ENCODE measurements around the gene ARMS2. TPM values are rescaled to one million over a fixed set of nuclear protein-coding genes. Genes with fewer than 3 reads are reported as not detected.

ARMS2 gene, protein sequence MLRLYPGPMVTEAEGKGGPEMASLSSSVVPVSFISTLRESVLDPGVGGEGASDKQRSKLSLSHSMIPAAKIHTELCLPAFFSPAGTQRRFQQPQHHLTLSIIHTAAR
- not detected for total RNA-seq

DNA sequence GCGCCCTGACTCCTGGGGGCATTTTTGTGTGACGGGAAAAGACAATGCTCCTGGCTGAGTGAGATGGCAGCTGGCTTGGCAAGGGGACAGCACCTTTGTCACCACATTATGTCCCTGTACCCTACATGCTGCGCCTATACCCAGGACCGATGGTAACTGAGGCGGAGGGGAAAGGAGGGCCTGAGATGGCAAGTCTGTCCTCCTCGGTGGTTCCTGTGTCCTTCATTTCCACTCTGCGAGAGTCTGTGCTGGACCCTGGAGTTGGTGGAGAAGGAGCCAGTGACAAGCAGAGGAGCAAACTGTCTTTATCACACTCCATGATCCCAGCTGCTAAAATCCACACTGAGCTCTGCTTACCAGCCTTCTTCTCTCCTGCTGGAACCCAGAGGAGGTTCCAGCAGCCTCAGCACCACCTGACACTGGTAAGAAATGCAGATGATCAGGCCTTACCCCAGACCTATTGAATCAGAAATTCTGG, at the start of gene ARMS2:
Gene ARMS2 (plus strand): TSS at position 51 of the 478 bp plus-strand sequence. CDS start 75 bp downstream, at position 126.
- no peak for DNase-seq
- Mint-ChIP-seq H3K9me3 (no peaks in the 10 kb centered on the region), H3K4me1 (ENCODE audit: low read depth) (peaks cover 1% of the 10 kb centered on the region), H3K36me3 (ENCODE audit: insufficient read depth) (no peaks in the 10 kb centered on the region), H3K4me3 (no peak within 1 kb of the TSS), H3K27me3 (ENCODE audit: low read depth) (peaks cover 33% of the 10 kb centered on the region)
- no peak for ATAC-seq

DNA sequence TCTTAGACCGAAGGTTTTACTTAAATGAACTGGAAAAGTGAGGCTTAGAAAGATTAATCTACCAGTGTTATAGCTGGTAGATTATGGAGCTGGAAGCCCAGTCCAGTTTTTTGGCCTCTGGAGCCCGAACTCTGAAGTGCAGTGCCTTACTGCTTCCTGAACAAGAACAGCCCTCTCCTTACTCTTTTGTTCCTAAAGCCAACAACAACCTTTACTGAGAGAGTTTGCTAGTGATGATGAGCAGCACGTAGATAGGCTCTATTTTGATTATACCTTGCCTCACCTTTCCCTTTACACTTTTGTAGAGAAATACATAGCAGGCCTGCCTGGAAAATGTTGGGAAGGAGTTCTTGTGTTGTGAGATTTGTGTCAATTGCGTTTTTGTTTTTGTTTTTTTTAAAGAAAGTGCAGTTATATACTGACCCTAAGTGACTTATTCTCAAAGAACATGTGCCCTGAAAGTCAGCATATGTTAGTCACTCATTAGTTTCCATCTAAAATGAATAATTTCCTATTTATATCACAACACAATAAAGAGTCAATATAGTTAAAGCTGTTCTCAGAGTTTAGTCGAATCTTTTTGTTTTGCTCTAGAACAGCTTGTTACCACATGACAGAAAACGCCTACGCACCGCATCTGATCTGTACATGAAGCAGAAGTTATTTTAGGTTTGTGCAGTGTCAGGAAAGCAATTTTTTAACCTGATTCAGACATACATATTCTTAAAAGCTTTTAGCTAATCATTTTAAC, 46.9 kb upstream of the ARMS2 start:
- peaks cover 41% of the 10 kb centered on the region for H3K4me1 Mint-ChIP-seq (ENCODE audit: low read depth)
- no peak overlapping the region for H3K4me3 Mint-ChIP-seq
- peaks cover 18% of the 10 kb centered on the region for H3K36me3 Mint-ChIP-seq (ENCODE audit: insufficient read depth)
- DNase-seq (peak; percentile 74), ATAC-seq (peak; percentile 75 to 89)
- H3K9me3 Mint-ChIP-seq = no peaks in the 10 kb centered on the region
- H3K27me3 Mint-ChIP-seq (ENCODE audit: low read depth) = no peaks in the 10 kb centered on the region

DNA sequence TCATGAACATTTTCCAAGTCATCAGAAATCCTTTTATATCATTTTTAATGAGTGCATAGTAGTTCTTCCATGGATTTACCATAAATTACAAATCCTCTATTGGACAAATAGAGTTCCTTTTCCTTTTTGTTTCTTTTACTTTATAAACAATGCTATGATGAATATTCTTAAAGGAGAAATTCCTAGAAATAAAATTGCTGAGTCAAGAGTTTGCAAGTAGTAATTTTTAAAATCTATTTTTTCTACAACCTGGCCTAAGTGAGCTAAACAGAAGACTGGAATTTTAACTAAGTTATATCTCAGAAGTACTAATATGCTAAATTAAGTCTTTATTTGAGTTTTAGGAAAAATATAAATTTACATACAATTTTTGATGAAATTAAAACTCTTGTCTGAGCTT, 41.1 kb upstream of the ARMS2 start:
- no peak overlapping the region for H3K4me3 Mint-ChIP-seq
- H3K4me1 Mint-ChIP-seq (ENCODE audit: low read depth) = peaks cover 50% of the 10 kb centered on the region
- H3K36me3 Mint-ChIP-seq (ENCODE audit: insufficient read depth) = peaks cover 22% of the 10 kb centered on the region
- H3K9me3 Mint-ChIP-seq = no peaks in the 10 kb centered on the region
- ATAC-seq (no peak), DNase-seq (no peak)
- H3K27me3 Mint-ChIP-seq (ENCODE audit: low read depth) = no peaks in the 10 kb centered on the region

DNA sequence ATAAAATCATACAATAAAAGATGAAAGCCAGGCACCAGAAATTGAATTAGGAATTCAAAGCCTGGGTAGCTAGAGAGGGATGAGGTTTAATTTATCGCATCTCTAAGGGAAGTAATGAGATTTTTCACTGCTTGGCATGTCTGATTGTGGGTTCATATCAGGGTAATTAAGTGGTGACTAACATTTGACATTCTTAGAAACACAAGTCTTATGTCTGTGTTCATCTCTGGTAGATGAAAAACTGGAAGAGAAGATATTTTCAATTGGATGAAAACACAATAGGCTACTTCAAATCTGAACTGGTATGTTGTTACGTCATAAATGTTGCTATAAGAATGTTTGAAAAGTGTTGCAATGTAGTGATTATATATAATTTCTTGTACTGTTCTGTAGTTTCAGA, 36.8 kb upstream of the ARMS2 start:
- peak in 1 of 2 donors; percentile 14 for ATAC-seq
- no peak for DNase-seq
- H3K36me3 Mint-ChIP-seq (ENCODE audit: insufficient read depth) = peaks cover 24% of the 10 kb centered on the region
- H3K4me3 Mint-ChIP-seq = no peak overlapping the region
- H3K9me3 Mint-ChIP-seq = no peaks in the 10 kb centered on the region
- H3K27me3 Mint-ChIP-seq (ENCODE audit: low read depth) = no peaks in the 10 kb centered on the region
- H3K4me1 Mint-ChIP-seq (ENCODE audit: low read depth) = peaks cover 77% of the 10 kb centered on the region

DNA sequence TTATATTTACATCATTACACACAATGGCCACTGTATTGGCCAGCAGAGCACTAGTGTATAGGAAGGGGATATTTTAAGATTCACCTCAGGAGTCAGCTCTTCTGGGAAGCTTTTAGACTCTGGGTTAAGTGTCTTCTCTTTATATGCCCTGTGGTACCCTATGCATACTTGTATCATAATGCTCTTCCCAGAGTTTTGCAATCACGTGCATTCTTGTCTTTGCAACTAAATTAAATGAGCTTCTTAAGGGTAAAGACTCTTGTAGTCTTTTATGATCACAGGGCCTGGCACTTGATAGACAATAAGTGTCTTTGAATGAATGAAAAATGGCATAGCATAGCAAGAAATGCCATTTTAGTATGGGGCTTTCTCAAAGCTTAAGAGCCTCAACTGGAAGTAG, 35.4 kb upstream of the ARMS2 start:
- ATAC-seq = no peak
- H3K36me3 Mint-ChIP-seq (ENCODE audit: insufficient read depth) = peaks cover 24% of the 10 kb centered on the region
- H3K4me1 Mint-ChIP-seq (ENCODE audit: low read depth) = peaks cover 84% of the 10 kb centered on the region
- no peaks in the 10 kb centered on the region for H3K27me3 Mint-ChIP-seq (ENCODE audit: low read depth)
- DNase-seq = no peak
- H3K4me3 Mint-ChIP-seq = no peak overlapping the region
- no peaks in the 10 kb centered on the region for H3K9me3 Mint-ChIP-seq

DNA sequence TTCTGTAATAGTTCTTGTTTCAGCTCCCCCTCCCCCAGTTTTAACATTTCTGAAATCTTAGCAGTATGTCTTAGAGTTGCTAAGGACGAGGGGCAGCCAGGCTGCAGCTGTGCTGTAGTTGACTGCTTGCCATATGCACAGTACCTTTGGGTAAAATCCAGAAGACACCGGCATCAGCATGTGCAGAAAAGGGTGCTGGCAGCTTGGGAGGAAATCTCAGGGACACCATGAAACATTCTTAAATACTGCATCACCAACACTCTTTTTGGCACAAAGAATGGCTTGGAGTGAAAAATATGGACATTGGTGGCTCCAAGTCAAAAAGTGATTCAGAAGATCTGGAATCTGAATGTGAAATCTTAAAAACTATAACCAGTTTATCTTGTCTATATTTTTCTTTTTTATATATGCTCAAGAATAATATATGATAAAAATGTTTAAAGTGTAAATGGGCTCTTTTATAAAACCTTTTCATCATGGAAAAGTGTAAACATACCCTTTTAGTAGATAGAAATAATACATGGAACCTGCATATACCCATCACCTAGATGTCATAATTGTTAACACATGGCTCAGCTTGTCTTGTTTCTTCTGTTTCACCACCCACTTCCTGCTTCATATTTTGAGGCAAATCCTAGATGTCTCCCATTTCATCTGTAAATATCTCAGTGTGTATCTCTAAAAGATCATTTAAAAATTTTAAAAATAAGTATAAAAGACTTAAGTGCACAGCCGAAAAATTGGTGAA, 34.4 kb upstream of the ARMS2 start:
- peaks cover 85% of the 10 kb centered on the region for H3K4me1 Mint-ChIP-seq (ENCODE audit: low read depth)
- H3K4me3 Mint-ChIP-seq = no peak overlapping the region
- no peak for DNase-seq
- H3K36me3 Mint-ChIP-seq (ENCODE audit: insufficient read depth) = peaks cover 21% of the 10 kb centered on the region
- ATAC-seq = no peak
- H3K9me3 Mint-ChIP-seq = no peaks in the 10 kb centered on the region
- no peaks in the 10 kb centered on the region for H3K27me3 Mint-ChIP-seq (ENCODE audit: low read depth)

DNA sequence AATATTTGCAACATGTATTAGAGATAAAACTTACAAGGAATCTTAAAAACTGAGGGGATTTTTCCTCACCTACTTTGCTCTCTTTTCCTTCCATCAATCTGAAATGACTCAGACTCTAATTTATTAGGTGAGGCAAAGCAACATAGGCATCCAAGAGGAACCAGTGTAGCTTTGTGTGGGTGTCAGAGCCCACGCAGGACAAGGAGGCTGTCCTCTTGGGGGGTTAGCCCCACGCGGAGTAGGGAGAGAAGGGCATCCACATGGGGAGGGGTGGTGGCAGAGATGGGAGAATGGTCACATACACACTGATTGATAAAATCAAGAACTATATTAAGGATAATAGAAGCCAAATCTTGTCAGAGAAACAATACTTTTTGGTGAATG, 33.8 kb upstream of the ARMS2 start:
- DNase-seq (no peak), ATAC-seq (no peak)
- H3K4me3 Mint-ChIP-seq = no peak overlapping the region
- no peaks in the 10 kb centered on the region for H3K27me3 Mint-ChIP-seq (ENCODE audit: low read depth)
- no peaks in the 10 kb centered on the region for H3K9me3 Mint-ChIP-seq
- peaks cover 79% of the 10 kb centered on the region for H3K4me1 Mint-ChIP-seq (ENCODE audit: low read depth)
- peaks cover 20% of the 10 kb centered on the region for H3K36me3 Mint-ChIP-seq (ENCODE audit: insufficient read depth)

DNA sequence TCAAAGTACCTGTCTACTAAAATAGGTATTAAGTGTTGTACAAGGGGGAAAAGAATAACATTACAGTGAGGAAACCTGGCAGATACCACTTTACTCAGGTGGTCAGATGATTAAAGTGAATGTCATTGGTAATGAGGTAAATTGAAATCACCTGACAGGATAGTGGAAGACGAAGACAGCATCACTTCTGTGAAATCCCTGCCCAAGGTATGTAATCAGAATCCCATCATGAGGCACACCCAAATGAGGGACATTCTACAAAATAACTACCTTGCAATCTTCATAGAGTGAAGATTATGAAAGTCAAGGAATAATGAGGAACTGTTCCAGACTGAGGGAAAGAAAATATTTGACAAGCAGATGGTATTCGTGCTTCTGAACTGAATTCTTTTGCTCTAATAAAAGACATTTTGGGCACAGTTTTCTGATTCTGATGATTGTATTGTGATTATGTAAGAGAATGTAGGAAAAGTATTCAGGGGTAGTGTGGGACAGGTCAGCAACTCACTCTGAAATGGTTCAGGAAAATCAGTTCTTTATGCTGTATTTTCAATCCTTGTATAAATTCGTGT, 33.3 kb upstream of the ARMS2 start:
- H3K9me3 Mint-ChIP-seq = no peaks in the 10 kb centered on the region
- no peak for DNase-seq
- H3K4me3 Mint-ChIP-seq = no peak overlapping the region
- ATAC-seq = peak in 1 of 2 donors; percentile 11
- peaks cover 74% of the 10 kb centered on the region for H3K4me1 Mint-ChIP-seq (ENCODE audit: low read depth)
- peaks cover 17% of the 10 kb centered on the region for H3K36me3 Mint-ChIP-seq (ENCODE audit: insufficient read depth)
- no peaks in the 10 kb centered on the region for H3K27me3 Mint-ChIP-seq (ENCODE audit: low read depth)

DNA sequence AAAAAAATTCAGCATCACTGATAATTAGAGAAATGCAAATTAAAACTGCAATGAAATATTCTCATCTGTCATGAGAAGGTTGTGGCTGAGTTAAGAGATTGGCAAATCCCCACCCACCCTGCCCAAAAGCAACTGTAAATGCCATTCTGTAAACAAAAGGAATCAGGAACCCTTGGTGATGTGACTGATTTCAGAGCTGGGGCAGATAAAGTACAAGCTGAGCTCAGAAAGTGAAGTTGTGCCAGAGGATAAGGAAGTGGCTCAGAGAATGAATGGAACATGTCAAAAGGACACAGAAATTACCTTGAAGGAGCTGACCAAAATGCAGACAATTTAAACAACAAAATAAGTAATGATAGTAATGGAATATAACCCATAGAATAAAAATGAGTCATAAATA, 32.7 kb upstream of the ARMS2 start:
- Mint-ChIP-seq H3K36me3 (ENCODE audit: insufficient read depth) (peaks cover 17% of the 10 kb centered on the region), H3K9me3 (no peaks in the 10 kb centered on the region), H3K4me1 (ENCODE audit: low read depth) (peaks cover 71% of the 10 kb centered on the region), H3K4me3 (no peak overlapping the region), H3K27me3 (ENCODE audit: low read depth) (no peaks in the 10 kb centered on the region)
- DNase-seq = no peak
- ATAC-seq = no peak

DNA sequence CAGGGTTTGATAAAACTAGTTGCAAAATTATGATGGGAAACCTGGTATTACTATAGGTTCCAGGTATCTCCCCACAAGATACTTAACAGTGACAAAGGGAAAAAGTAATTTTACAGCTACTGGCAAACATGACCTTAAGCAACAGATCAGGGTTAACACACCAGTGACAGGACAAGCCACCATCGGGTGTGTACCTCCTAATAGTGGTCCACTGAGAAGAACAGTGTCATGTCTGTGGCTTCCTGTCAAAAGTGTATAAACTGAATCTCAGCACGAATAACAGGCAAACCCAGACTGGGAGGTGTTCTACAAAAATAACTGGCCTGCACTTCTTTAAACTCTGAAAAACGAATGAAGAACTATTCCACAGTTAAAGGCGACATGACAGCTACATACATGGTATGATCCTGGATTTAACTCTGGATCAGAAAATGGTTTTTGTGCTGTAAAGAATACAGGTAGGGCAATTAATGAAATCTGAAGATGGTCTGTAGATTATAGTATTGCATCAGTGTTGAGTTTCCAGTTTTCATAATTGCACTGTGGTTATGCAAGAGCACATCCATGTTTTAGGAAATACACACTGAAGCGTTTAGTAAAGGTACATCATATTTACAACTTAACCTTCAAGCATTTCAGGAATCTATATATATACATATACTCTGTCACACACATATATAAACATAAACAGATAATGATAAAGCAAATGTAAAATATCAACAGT, 32.0 kb upstream of the ARMS2 start:
- Mint-ChIP-seq H3K36me3 (ENCODE audit: insufficient read depth) (peaks cover 20% of the 10 kb centered on the region), H3K4me3 (peak overlapping the region; percentile 7), H3K9me3 (no peaks in the 10 kb centered on the region), H3K4me1 (ENCODE audit: low read depth) (peaks cover 70% of the 10 kb centered on the region), H3K27me3 (ENCODE audit: low read depth) (no peaks in the 10 kb centered on the region)
- DNase-seq = no peak
- peak in 1 of 2 donors; percentile 56 for ATAC-seq

DNA sequence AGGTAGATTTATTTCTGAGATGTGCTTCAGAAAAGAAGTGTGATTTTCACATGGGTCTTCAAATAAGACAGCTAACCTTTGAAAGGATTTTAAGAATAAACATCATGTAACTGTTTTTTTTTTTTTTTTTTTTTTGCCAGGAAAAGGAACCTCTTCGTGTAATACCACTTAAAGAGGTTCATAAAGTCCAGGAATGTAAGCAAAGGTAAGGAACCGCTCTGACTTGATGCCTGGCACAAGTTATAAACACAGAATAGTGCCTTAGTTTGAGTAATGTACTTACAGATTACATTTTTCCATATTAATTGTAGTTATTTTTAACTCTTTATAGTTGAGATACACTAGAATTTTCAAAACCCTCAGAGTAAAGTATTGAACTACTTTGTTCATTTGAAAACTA, 30.4 kb upstream of the ARMS2 start:
- ATAC-seq = no peak
- Mint-ChIP-seq H3K4me1 (ENCODE audit: low read depth) (peaks cover 60% of the 10 kb centered on the region), H3K36me3 (ENCODE audit: insufficient read depth) (peaks cover 21% of the 10 kb centered on the region), H3K9me3 (no peaks in the 10 kb centered on the region), H3K4me3 (no peak overlapping the region), H3K27me3 (ENCODE audit: low read depth) (no peaks in the 10 kb centered on the region)
- DNase-seq = no peak

DNA sequence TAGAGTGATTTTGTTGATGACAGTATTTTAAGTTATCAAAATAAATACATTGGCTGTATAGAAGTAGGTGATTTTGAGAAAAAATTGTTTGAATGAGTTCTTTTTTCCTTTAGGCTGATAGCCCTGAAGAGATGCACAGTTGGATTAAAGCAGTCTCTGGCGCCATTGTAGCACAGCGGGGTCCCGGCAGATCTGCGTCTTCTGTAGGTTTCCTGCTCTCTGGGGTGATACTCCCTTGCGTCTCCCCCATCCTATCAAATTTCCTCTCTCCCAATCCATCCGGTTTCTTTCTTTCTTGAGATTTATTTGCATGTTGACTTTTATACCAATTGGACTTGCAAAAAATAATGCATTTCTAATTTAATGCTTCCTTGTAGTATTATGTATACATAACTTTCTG, 27.6 kb upstream of the ARMS2 start:
- DNase-seq (no peak), ATAC-seq (no peak)
- no peak overlapping the region for H3K4me3 Mint-ChIP-seq
- H3K9me3 Mint-ChIP-seq = no peaks in the 10 kb centered on the region
- peaks cover 36% of the 10 kb centered on the region for H3K4me1 Mint-ChIP-seq (ENCODE audit: low read depth)
- H3K27me3 Mint-ChIP-seq (ENCODE audit: low read depth) = no peaks in the 10 kb centered on the region
- peaks cover 19% of the 10 kb centered on the region for H3K36me3 Mint-ChIP-seq (ENCODE audit: insufficient read depth)

DNA sequence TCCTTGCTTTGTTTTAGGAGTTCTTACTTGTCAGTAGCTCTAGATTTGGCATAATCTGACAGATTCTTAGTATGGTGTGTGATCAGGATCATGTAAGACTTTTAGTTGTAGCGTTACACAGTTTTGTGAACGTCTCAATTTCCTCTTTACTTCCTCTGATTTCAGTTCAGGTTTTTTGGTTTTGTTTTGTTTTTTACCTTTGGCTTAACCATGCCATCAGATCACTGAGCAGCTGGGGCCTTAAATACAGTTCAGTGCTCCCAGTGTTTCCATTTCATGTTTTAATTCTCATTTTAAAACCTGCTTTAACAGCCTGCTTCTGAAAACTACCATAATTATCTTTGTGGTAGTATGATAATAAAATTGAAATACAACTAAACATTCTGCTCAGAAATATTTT, 27.2 kb upstream of the ARMS2 start:
- no peak overlapping the region for H3K4me3 Mint-ChIP-seq
- no peak for DNase-seq
- no peak for ATAC-seq

DNA sequence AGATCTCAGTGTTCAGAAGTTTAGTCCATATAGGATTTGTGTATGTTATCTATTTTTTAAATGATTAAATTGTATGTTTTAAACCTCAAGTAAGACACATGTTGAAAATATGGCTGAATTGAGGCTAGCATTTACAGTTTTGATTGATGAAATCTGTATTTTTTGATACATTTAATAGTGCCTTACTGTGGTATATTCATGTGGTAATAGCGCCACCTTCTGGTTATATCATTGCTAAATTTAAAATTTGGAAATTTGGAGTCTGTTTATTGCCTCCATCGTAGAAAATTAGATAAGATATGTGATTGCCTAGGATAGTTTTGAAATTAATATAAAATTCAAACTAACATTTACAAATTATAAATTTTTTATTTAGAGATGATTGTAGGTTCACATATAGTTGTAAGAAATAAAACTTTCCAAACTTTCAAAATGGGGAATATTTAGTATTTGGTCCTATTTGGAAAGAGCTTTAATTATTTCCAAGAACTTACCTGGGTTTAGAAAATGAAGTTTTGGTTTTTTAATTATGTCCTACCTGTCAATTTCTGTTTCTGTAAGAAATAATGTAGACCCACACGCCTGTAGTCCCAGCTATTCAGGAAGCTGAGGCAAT, 19.1 kb upstream of the ARMS2 start:
- Mint-ChIP-seq H3K4me1 (ENCODE audit: low read depth) (peaks cover 2% of the 10 kb centered on the region), H3K4me3 (no peak overlapping the region), H3K36me3 (ENCODE audit: insufficient read depth) (peaks cover 12% of the 10 kb centered on the region), H3K27me3 (ENCODE audit: low read depth) (no peaks in the 10 kb centered on the region), H3K9me3 (peaks cover 5% of the 10 kb centered on the region)
- ATAC-seq = no peak
- no peak for DNase-seq

More for the DNA sequence above, 27.2 kb upstream of the ARMS2 start:
- Mint-ChIP-seq H3K4me1 (ENCODE audit: low read depth) (peaks cover 31% of the 10 kb centered on the region), H3K9me3 (no peaks in the 10 kb centered on the region), H3K36me3 (ENCODE audit: insufficient read depth) (peaks cover 19% of the 10 kb centered on the region), H3K27me3 (ENCODE audit: low read depth) (no peaks in the 10 kb centered on the region)
